Activated T-cell treated with anti-CD3 and anti-CD28 coated beads, Interleukin-2, amount 50 U/mL, for 72 hours (primary cell): ENCODE results near the gene DIPK1B. TPM values are rescaled to one million over a fixed set of nuclear protein-coding genes. Genes with fewer than 3 reads are reported as not detected.
A peak's percentile ranks its signal among the peaks of the same experiment; 100 is the strongest.

Source experiments
- ATAC-seq, 2 donors: fragments of 150-1000 bp; cut with Tn5 transposase; replicated peaks in 1 of 2; 2 replicates each; pipeline ENCODE4 v1.10.0; 2021; ENCODE audit warnings: moderate library complexity in 2 of 2, mild to moderate bottlenecking in 1 of 2
- DNase-seq, 2 donors: peaks; one replicate each; pipeline ENCODE4 v3.0.0; 2021 to 2022; ENCODE audit warnings: mixed read lengths in 1 of 2
- H3K27ac Mint-ChIP-seq: one replicate; pipeline ENCODE4 v1.8.0; 2022; ENCODE audit warnings: mild to moderate bottlenecking, moderate library complexity, mixed read lengths
- H3K27me3 Mint-ChIP-seq: one replicate; pipeline ENCODE4 v1.8.0; 2022; ENCODE audit warnings: low read depth, mixed read lengths
- H3K36me3 Mint-ChIP-seq, 2 donors: one replicate each; pipeline ENCODE4 v1.8.0; 2022; ENCODE audit warnings: mixed read lengths in 2 of 2, mild to moderate bottlenecking in 1 of 2; ENCODE audit not compliant: insufficient read depth in 2 of 2
- H3K4me1 Mint-ChIP-seq: one replicate; pipeline ENCODE4 v1.8.0; 2022; ENCODE audit warnings: low read depth, mixed read lengths
- H3K4me3 Mint-ChIP-seq, 2 donors: one replicate each; pipeline ENCODE4 v1.8.0; 2022; ENCODE audit warnings: mild to moderate bottlenecking in 2 of 2, mixed read lengths in 2 of 2, moderate library complexity in 2 of 2
- H3K9me3 Mint-ChIP-seq, 2 donors: one replicate each; pipeline ENCODE4 v1.8.0; 2022; ENCODE audit warnings: mixed read lengths in 2 of 2
- total RNA-seq, 2 donors: library from RNA; stranded (reverse); gene quantifications; one replicate each; pipeline ENCODE4 v1.2.3, GENCODE V29; 2022

DIPK1B gene
- total RNA-seq, 2 donors from 2014 or later = 0.67 to 0.72 TPM

DNA sequence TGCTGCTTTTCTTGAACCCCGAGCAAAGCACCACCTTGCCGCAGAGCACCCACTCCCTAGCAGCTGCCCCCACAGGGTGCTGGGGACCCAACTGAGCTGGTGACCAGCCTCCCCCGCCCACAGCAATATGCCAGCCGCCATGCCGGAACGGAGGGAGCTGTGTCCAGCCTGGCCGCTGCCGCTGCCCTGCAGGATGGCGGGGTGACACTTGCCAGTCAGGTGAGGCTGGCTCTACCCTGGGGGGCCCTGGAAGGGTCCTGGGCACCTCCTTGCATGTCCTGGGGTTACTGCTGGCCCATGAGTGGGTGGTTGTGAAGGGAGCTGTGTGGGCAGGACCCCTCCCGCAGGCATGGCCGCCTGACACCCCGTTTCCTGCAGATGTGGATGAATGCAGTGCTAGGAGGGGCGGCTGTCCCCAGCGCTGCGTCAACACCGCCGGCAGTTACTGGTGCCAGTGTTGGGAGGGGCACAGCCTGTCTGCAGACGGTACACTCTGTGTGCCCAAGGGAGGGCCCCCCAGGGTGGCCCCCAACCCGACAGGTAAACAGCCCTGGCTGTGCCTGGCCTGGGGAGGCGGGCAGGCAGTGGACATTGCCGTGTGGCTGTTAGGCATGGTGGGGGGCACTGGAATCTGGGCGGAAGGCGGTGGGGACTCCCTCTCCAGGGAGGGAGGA, 42.4 kb upstream of the DIPK1B start:
- ATAC-seq = no peak
- DNase-seq = no peak
- Mint-ChIP-seq H3K9me3 (no peaks in the 10 kb centered on the region), H3K27me3 (peaks cover 2% of the 10 kb centered on the region), H3K27ac (no peak overlapping the region), H3K4me1 (peaks cover 3% of the 10 kb centered on the region), H3K4me3 (no peak overlapping the region), H3K36me3 (no peaks in the 10 kb centered on the region)

GRCh38 chr9:136670576-136671253, 41.7 kb upstream of the DIPK1B start:
- no peak overlapping the region for H3K4me3 Mint-ChIP-seq
- DNase-seq (no peak), ATAC-seq (no peak)
- no peaks in the 10 kb centered on the region for H3K4me1 Mint-ChIP-seq
- H3K9me3 Mint-ChIP-seq = no peaks in the 10 kb centered on the region
- H3K27ac Mint-ChIP-seq = no peak overlapping the region
- no peaks in the 10 kb centered on the region for H3K36me3 Mint-ChIP-seq
- H3K27me3 Mint-ChIP-seq = no peaks in the 10 kb centered on the region

DNA sequence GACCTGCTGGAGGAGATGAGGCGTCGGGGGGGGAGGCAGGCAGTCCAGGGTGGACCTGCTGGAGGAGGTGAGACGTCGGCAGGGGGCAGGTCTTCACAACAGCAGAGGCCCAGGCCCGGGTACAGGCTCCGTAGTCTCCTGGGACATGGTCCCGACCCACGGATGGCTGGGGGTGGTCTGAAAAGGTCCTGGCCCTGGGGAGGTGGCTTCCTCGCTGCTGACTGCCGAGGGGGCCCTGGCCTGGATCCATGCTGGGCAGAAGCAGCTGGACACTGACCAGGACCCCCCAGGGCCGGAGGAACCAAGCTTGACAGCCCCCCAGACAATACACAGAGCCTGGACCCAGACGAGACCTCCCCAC, 41.1 kb upstream of the DIPK1B start:
- H3K4me3 Mint-ChIP-seq = no peak overlapping the region
- H3K9me3 Mint-ChIP-seq = no peaks in the 10 kb centered on the region
- no peak for DNase-seq
- no peak for ATAC-seq
- no peaks in the 10 kb centered on the region for H3K4me1 Mint-ChIP-seq
- no peaks in the 10 kb centered on the region for H3K27me3 Mint-ChIP-seq
- H3K36me3 Mint-ChIP-seq = no peaks in the 10 kb centered on the region
- H3K27ac Mint-ChIP-seq = no peak overlapping the region

- H3K36me3 Mint-ChIP-seq = no peaks in the 10 kb centered on the region
- no peak overlapping the region for H3K27ac Mint-ChIP-seq
- H3K9me3 Mint-ChIP-seq = no peaks in the 10 kb centered on the region
- no peaks in the 10 kb centered on the region for H3K4me1 Mint-ChIP-seq
- no peak overlapping the region for H3K4me3 Mint-ChIP-seq
- peak in 1 of 2 donors; percentile 43 for ATAC-seq
- DNase-seq = peak; percentile 53 to 54
- H3K27me3 Mint-ChIP-seq = no peaks in the 10 kb centered on the region
These were observed 40.5 kb upstream of the DIPK1B start for GRCh38 chr9:136671646-136672430.

GRCh38 chr9:136672431-136673087, 39.8 kb upstream of the DIPK1B start:
- DNase-seq (no peak), ATAC-seq (no peak)
- no peaks in the 10 kb centered on the region for H3K27me3 Mint-ChIP-seq
- H3K27ac Mint-ChIP-seq = no peak overlapping the region
- H3K4me3 Mint-ChIP-seq = no peak overlapping the region
- H3K4me1 Mint-ChIP-seq = no peaks in the 10 kb centered on the region
- H3K36me3 Mint-ChIP-seq = no peaks in the 10 kb centered on the region
- no peaks in the 10 kb centered on the region for H3K9me3 Mint-ChIP-seq

GRCh38 chr9:136673088-136673974, 39.0 kb upstream of the DIPK1B start:
- Mint-ChIP-seq H3K36me3 (no peaks in the 10 kb centered on the region), H3K27ac (no peak overlapping the region), H3K27me3 (no peaks in the 10 kb centered on the region), H3K9me3 (no peaks in the 10 kb centered on the region), H3K4me1 (no peaks in the 10 kb centered on the region), H3K4me3 (no peak overlapping the region)
- ATAC-seq (no peak), DNase-seq (no peak)

- Mint-ChIP-seq H3K27ac (no peak overlapping the region), H3K9me3 (no peaks in the 10 kb centered on the region), H3K4me1 (no peaks in the 10 kb centered on the region)
These were observed 38.2 kb upstream of the DIPK1B start for GRCh38 chr9:136673975-136674785.

GRCh38 chr9:136674786-136675349, 37.5 kb upstream of the DIPK1B start:
- DNase-seq (no peak), ATAC-seq (no peak)
- no peaks in the 10 kb centered on the region for H3K4me1 Mint-ChIP-seq
- H3K27me3 Mint-ChIP-seq = no peaks in the 10 kb centered on the region
- H3K27ac Mint-ChIP-seq = no peak overlapping the region
- no peak overlapping the region for H3K4me3 Mint-ChIP-seq
- H3K9me3 Mint-ChIP-seq = no peaks in the 10 kb centered on the region
- no peaks in the 10 kb centered on the region for H3K36me3 Mint-ChIP-seq

More at GRCh38 chr9:136673975-136674785, 38.2 kb upstream of the DIPK1B start:
- Mint-ChIP-seq H3K27me3 (no peaks in the 10 kb centered on the region), H3K4me3 (no peak overlapping the region), H3K36me3 (no peaks in the 10 kb centered on the region)
- ATAC-seq (no peak), DNase-seq (no peak)

- no peak overlapping the region for H3K4me3 Mint-ChIP-seq
- no peaks in the 10 kb centered on the region for H3K9me3 Mint-ChIP-seq
- no peaks in the 10 kb centered on the region for H3K36me3 Mint-ChIP-seq
- no peaks in the 10 kb centered on the region for H3K4me1 Mint-ChIP-seq
- ATAC-seq (no peak), DNase-seq (no peak)
- no peaks in the 10 kb centered on the region for H3K27me3 Mint-ChIP-seq
- no peak overlapping the region for H3K27ac Mint-ChIP-seq
These were observed 36.7 kb upstream of the DIPK1B start for GRCh38 chr9:136675477-136676296.

DNA sequence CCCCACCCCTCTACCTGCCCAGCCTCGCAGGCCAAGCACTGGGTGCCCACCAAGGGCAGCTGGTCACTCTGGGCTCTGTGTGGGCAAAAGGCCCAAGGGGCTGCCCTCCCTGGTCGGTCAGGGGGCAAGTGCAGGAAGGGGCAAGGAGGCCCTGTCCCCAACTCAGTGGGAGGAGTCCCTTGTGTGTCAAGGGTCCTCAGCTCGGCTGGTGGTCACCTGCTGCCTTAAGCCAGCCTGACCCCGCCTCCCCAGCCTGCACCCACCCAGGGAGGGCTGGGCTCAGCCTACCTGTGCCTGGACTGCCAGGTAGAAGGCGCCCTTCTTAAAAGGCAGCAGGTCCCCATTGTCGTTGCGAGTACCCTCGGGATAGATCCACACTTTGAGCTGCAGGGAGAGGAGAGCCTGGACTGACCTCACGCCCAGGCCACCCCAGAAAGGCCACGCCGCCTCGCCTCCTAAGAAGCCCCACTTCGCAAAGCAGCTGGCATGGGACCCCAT, 36.0 kb upstream of the DIPK1B start:
- no peak for DNase-seq
- no peaks in the 10 kb centered on the region for H3K4me1 Mint-ChIP-seq
- ATAC-seq = no peak
- no peaks in the 10 kb centered on the region for H3K27me3 Mint-ChIP-seq
- H3K9me3 Mint-ChIP-seq = no peaks in the 10 kb centered on the region
- H3K36me3 Mint-ChIP-seq = no peaks in the 10 kb centered on the region
- H3K27ac Mint-ChIP-seq = no peak overlapping the region
- no peak overlapping the region for H3K4me3 Mint-ChIP-seq
